K562 (cell line): ENCODE data around the gene TTC38.

Source experiments
- GATAD2B ChIP-seq: fragments of 450-650 bp; IDR thresholded peaks from 2 replicates; pipeline ENCODE4 v1.6.1; 2017; ENCODE audit warnings: mild to moderate bottlenecking, borderline replicate concordance
- JUNB ChIP-seq: fragments of 450-650 bp; formaldehyde crosslinking; conservative IDR thresholded peaks from 2 replicates; pipeline ENCODE4 v1.4.0; 2020; ENCODE audit warnings: mild to moderate bottlenecking
- NFYB ChIP-seq: IDR thresholded peaks from 2 replicates; pipeline ENCODE4 v1.6.1; 2011; ENCODE audit warnings: mild to moderate bottlenecking, moderate library complexity; ENCODE audit not compliant: insufficient read length; ENCODE audit errors: extremely low read depth
- TOE1 ChIP-seq, 2 experiments: fragments of 450-650 bp in 1 of 2; sonication (generic) in 1 of 2; formaldehyde crosslinking in 1 of 2; IDR thresholded peaks; 2 replicates each; pipeline versions ENCODE4 v1.7.1 to v1.8.0; 2016 to 2022; ENCODE audit warnings: borderline replicate concordance in 2 of 2, mild to moderate bottlenecking in 2 of 2, antibody characterized with exemption in 1 of 2, inconsistent platforms in 1 of 2, low read depth in 1 of 2, missing genetic modification reagents in 1 of 2, moderate library complexity in 1 of 2
- TRIM24 ChIP-seq, 2 experiments: fragments of 450-650 bp; IDR thresholded peaks; 2 replicates each; pipeline ENCODE4 v1.6.1; 2016
- ZNF3 ChIP-seq: fragments of 250-450 bp; sonication (Bioruptor Pico); IDR thresholded peaks from 2 replicates; pipeline ENCODE4 v1.5.0; 2021; ENCODE audit warnings: mild to moderate bottlenecking, moderate library complexity
- ZNF407 ChIP-seq: fragments of 450-650 bp; IDR thresholded peaks from 2 replicates; pipeline ENCODE4 v1.6.1; 2016; ENCODE audit warnings: low read depth
- ZNF785 ChIP-seq: fragments of 250-450 bp; sonication (Bioruptor Pico); IDR thresholded peaks from 2 replicates; pipeline ENCODE4 v1.4.0; 2020; ENCODE audit warnings: mild to moderate bottlenecking

GRCh38 chr22:46290843-46291785 is 23.3 kb downstream of the TTC38 start:
- TF ChIP-seq TOE1 (IDR thresholded peaks at IDR 0.05; ENCODE audit: borderline replicate concordance) (no peak), TOE1 (CRISPR knock-in tag; IDR thresholded peaks at IDR 0.05; ENCODE audit: borderline replicate concordance, low read depth) (no peak), JUNB (no peak), TRIM24 (IDR thresholded peaks at IDR 0.05) (no peak), ZNF407 (no peak), GATAD2B (no peak), ZNF785 (no peak), NFYB (no peak), ZNF3 (no peak)
